ENCODE results near the gene HTRA3.

HTRA3 gene

DNA sequence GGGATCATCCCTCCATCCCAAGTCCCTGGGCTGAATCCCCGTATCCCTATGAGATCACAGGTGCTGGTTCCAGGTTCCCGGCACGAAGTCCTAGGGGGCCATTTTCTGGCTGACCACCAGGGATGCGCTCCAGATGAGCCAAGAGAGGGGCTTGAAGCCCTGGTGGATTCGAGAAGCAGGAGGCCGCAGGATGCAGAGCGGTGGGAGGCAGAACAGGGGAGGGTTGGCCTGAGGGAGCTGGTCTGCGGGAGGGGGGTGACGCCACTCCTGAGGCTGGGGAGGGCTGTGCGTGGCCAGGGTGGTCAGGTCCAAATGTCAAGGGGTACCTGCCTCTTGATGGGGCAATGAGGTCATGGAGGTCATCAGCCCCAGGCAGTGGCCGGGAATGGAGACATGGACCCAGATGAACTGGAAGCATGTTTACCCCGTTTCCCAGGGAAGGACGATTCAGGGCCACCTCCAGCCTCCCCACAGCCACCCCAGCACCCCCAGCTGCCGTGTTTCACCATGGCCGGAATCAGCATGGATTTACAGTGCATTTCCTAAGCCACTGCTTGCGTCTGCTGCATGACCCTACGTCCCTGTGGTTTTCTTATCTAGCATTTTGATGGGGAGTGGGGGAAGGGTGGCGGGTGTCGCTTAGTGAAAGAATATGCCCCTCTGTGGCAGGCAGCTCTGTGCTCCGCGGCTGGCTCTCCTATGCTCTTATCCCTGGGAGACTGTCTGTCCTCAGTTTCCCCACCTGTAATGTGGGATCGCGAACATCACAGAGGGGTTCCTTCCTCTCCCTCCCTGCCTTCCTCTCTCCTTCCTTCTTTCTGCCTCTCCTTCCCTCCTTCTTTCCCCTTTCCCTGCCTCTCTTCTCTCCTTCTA lies 17.0 kb upstream of the HTRA3 start:
- TF ChIP-seq, protein P1, sequence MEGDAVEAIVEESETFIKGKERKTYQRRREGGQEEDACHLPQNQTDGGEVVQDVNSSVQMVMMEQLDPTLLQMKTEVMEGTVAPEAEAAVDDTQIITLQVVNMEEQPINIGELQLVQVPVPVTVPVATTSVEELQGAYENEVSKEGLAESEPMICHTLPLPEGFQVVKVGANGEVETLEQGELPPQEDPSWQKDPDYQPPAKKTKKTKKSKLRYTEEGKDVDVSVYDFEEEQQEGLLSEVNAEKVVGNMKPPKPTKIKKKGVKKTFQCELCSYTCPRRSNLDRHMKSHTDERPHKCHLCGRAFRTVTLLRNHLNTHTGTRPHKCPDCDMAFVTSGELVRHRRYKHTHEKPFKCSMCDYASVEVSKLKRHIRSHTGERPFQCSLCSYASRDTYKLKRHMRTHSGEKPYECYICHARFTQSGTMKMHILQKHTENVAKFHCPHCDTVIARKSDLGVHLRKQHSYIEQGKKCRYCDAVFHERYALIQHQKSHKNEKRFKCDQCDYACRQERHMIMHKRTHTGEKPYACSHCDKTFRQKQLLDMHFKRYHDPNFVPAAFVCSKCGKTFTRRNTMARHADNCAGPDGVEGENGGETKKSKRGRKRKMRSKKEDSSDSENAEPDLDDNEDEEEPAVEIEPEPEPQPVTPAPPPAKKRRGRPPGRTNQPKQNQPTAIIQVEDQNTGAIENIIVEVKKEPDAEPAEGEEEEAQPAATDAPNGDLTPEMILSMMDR (IDR thresholded peaks at IDR 0.05), result no peak

- TF ChIP-seq, protein P1 (IDR thresholded peaks at IDR 0.05), result no peak
Measured at GRCh38 chr4:8254076-8254475, 15.5 kb upstream of the HTRA3 start.

DNA sequence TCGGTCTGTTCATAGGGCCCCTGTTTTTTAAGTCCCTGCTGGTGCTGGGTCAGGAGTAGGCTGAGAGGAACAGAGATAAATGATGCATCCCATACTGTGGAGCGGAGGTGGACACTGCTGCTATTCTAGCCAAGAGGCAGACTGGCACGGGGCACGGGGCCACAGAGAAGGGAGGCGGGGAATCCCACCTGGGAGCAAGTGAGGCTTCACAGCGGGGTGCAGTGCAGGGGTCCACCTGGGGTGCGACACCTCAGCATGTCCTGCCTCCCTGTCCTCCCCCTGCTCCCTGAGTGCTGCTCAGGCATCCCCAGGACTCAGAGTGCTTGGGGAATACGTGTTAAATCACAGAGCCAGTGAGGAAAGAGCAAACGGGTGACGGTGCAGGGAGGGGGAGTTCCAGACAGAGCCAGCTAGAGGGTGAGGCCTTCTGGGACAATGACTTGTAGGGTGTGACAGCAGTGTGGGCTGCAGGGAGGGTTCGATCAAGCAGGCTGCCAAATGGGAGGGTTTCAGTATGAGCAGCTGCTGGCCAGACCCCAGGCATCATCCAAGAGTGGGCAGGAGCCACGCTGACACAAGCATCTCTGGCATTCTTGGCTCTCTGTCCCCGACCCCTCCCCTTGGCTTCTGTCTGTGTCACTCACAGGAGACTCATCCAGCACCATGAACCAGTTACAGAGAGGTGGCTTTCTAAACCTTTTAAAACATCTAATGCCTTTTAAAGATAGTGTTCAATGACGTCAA lies 13.7 kb upstream of the HTRA3 start:
- TF ChIP-seq, protein P1 (IDR thresholded peaks at IDR 0.05), result no peak

GRCh38 chr4:8257854-8258253 lies 11.7 kb upstream of the HTRA3 start:
- TF ChIP-seq, protein P1 (IDR thresholded peaks at IDR 0.05), result no peak

DNA sequence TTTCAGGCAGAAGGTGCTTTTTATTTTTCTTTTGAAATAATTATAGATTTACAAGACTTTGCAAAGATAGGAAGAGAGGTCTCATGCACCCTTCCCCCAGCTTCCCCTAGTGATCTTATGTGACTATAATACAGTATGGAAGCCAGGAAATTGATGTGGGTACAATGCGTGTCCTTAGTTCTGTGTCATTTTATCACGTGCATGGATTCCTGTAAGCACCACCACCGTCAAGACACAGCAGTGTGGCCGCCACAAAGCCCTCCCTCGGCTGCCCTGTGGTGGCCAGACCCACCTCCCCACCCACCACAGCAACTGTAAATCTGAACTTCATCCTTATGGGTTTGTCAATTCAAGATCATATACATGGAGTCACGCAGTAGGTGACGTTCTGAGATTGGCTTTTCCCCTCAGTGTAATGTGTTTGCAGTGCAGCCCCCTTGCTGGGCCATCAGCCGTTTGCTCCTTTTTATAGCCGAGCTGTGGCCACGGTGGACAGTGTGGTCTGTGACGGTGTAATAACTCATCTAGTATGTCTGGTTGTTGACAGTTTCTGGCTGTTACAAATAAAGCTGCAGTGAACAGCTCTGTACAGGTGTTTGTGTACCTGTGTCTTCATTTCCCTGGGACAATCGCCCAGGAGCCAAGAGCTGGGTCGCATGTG lies 10.9 kb upstream of the HTRA3 start:
- TF ChIP-seq, protein P1 (IDR thresholded peaks at IDR 0.05), result no peak

DNA sequence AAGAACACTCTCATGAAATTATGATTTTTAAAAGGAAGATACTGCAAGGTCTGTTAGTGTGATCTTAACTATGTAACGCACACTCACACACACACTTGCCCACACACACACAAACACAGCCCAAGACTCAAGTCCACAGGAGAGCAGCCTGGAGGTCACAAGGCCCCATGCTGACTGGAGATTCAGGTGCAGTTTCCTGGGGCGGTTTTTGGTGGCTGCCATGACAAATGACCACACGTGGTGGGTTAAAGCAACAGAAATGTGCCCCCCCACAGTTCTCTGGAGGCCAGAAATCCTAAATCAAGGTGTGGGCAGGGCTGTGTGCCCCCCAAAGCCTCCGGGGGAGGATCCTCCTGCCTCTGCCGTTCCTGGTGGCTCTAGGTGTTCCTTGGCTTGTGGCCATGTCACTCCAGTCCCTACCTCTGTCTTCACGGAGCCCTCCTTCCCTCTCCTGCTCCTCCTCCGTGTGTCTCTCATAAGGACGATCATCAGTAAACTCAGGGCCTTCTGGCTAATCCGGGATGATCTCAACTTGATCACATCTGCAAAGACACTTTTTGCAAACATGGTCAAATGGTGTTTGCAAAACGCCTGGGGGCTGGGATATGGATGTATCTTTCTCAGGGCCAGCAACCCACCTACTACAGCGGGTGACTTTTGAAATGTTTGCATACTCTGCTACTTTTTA lies 9.7 kb upstream of the HTRA3 start:
- TF ChIP-seq, protein P1 (IDR thresholded peaks at IDR 0.05), result no peak

DNA sequence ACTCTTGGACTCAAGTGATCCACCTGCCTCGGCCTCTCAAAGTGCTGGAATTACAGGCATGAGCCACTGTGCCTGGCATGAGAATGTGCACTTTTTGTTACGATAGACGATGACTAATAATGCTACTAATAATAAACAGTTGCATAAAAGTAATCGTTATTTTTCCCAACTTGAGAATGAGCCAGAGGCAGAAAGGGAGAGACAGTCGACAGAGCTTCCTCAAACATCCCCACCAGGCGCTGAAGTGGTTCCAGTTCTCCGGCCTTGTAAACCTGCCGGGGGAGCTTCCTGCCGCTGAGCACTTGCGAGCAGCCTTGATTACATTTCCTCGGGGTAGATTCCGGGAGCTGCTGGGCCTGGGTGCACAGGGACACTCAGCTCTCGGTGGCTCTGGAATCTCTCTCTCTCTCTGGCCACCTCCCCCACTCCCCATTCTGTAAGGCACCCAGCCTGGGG lies 8.9 kb upstream of the HTRA3 start:
- TF ChIP-seq, protein P1 (IDR thresholded peaks at IDR 0.05), result no peak
